IMR-90 (cell line): ENCODE measurements around the gene ENHO.

Experiments
- CEBPB ChIP-seq: IDR thresholded peaks from 2 replicates; pipeline ENCODE4 v1.6.1; 2012; ENCODE audit warnings: low read depth, low read length, improper control_type of control experiment
- CTCF ChIP-seq: conservative IDR thresholded peaks from 2 replicates; pipeline ENCODE4 v1.5.1; 2012; ENCODE audit warnings: mild to moderate bottlenecking, low read depth, low read length, improper control_type of control experiment
- MAZ ChIP-seq: IDR thresholded peaks from 2 replicates; pipeline ENCODE4 v1.6.1; 2012; ENCODE audit warnings: low read depth, mild to moderate bottlenecking, low read length, improper control_type of control experiment, moderate library complexity, borderline replicate concordance
- MXI1 ChIP-seq: IDR thresholded peaks from 2 replicates; pipeline ENCODE4 v1.6.1; 2012; ENCODE audit warnings: low read depth, mild to moderate bottlenecking, low read length, moderate library complexity, borderline replicate concordance
- POLR2A ChIP-seq: IDR thresholded peaks from 2 replicates; pipeline ENCODE4 v1.6.1; 2012; ENCODE audit warnings: mild to moderate bottlenecking, low read depth, low read length
- RFX5 ChIP-seq: IDR thresholded peaks from 2 replicates; pipeline ENCODE4 v1.8.0; 2012; ENCODE audit warnings: low read depth, mild to moderate bottlenecking, low read length, moderate library complexity
- SMC3 ChIP-seq: fragments of 150-350 bp; IDR thresholded peaks from 2 replicates; pipeline ENCODE4 v1.6.1; 2016; ENCODE audit warnings: low read depth, mild to moderate bottlenecking, antibody characterized with exemption, low read length, moderate library complexity
- USF2 ChIP-seq: fragments of 150-350 bp; IDR thresholded peaks from 2 replicates; pipeline ENCODE4 v1.6.1; 2017; ENCODE audit warnings: mild to moderate bottlenecking, antibody characterized with exemption, low read length, low read depth

- no peak for TF ChIP-seq POLR2A
- TF ChIP-seq MAZ: no peak
- TF ChIP-seq CTCF: no peak
- no peak for TF ChIP-seq CEBPB
- no peak for TF ChIP-seq USF2
- no peak for TF ChIP-seq SMC3
- no peak for TF ChIP-seq RFX5
- no peak for TF ChIP-seq MXI1
Observed at GRCh38 chr9:34549407-34549732, 26.6 kb upstream of the ENHO start.
